Breast epithelium (tissue), 3 donors: ENCODE measurements around the gene PLD1.
"Not testable (repeated sequence)": the region's sequence is repeated elsewhere in the genome, so short reads cannot be mapped to it uniquely, and the experiment has no call there.

Experiments used
- CTCF ChIP-seq, 3 donors: fragments of 450-650 bp; IDR thresholded peaks; one replicate each; pipeline ENCODE4 v1.5.1; 2016 to 2017; ENCODE audit warnings: antibody characterized with exemption in 3 of 3, mild to moderate bottlenecking in 3 of 3, moderate library complexity in 3 of 3
- POLR2A ChIP-seq: fragments of 450-650 bp; IDR thresholded peaks from one replicate; pipeline ENCODE4 v1.6.1; 2016; ENCODE audit warnings: antibody characterized with exemption, mild to moderate bottlenecking, moderate library complexity
- POLR2AphosphoS5 ChIP-seq, 3 donors: sonication (generic); formaldehyde crosslinking; IDR thresholded peaks; one replicate each; pipeline ENCODE4 v1.6.1; 2017; ENCODE audit warnings: antibody characterized with exemption in 3 of 3

DNA sequence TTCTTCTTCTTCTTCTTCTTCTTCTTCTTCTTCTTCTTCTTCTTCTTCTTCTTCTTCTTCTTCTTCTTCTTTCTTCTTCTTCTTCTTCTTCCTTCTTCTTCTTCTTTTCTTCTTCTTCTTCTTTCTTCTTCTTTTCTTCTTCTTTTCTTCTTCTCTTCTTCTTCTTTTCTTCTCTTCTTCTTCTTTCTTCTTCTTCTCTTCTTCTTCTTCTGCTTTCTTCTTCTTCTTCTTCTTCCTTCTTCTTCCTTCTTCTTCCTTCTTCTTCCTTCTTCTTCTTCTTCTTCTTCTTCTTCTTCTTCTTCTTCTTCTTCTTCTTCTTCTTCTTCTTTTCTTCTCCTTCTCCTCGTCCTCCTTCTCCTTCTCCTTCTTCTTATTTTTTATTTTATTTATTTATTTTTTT, 247.8 kb downstream of the PLD1 start:
- not testable (repeated sequence) for TF ChIP-seq POLR2A; CTCF (IDR thresholded peaks at IDR 0.05); POLR2AphosphoS5 (IDR thresholded peaks at IDR 0.05)
